Gastroesophageal sphincter (tissue), 3 donors: ENCODE results near the gene ANKRD55.

Experiments
- CTCF ChIP-seq, 4 experiments: fragments of 200-600 bp in 2 of 4; fragments of 450-650 bp in 2 of 4; sonication (generic) in 1 of 4; IDR thresholded peaks; one replicate each; pipeline ENCODE4 v1.5.1; 2017 to 2019; ENCODE audit warnings: antibody characterized with exemption in 4 of 4, mild to moderate bottlenecking in 2 of 4, moderate library complexity in 2 of 4
- EP300 ChIP-seq: sonication (generic); formaldehyde crosslinking; IDR thresholded peaks from one replicate; pipeline ENCODE4 v1.6.1; 2017; ENCODE audit warnings: antibody characterized with exemption, mild to moderate bottlenecking
- POLR2A ChIP-seq, 2 donors: fragments of 450-650 bp; IDR thresholded peaks; one replicate each; pipeline ENCODE4 v1.6.1; 2017; ENCODE audit warnings: antibody characterized with exemption in 2 of 2, mild to moderate bottlenecking in 2 of 2, moderate library complexity in 1 of 2
- POLR2AphosphoS5 ChIP-seq: sonication (generic); formaldehyde crosslinking; IDR thresholded peaks from one replicate; pipeline ENCODE4 v1.6.1; 2017; ENCODE audit warnings: antibody characterized with exemption

- TF ChIP-seq POLR2A (IDR thresholded peaks at IDR 0.05) (no peak), CTCF (IDR thresholded peaks at IDR 0.05) (peak; percentile 30 to 77 (median 58)), POLR2AphosphoS5 (no peak), EP300 (no peak)
Measured at GRCh38 chr5:56200971-56201666, 32.0 kb downstream of the ANKRD55 start.
